ENCODE results near the gene KRT80. TPM values are rescaled to one million over a fixed set of nuclear protein-coding genes. Genes with fewer than 3 reads are reported as not detected.
A peak's percentile ranks its signal among the peaks of the same experiment; 100 is the strongest.

Gene KRT80
- total and polyA plus RNA-seq, 2 experiments from 2014 or later = not detected

DNA sequence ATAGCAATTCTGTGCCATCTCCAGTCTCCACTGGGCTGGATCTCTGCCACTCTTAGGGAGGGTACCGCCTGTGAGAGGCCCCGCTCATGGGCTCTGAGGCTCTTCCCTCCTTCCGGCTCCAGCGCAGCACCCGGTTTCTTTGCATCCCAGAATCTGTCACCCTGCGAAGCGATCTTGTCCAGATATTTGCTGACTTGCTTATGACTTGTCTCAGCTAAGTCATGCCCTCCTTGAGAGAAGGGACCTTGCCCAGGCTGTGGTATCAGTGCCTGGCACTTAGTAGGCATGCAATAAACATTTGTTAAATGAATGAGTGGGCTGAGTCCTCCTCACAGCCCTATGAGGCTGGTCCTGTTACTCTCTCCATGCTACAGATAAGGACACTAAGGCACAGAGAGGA is 13.4 kb downstream of the KRT80 start:
- H3K27me3 Mint-ChIP-seq (ENCODE audit: insufficient read depth, low read depth, poor library complexity) = peaks cover 16% of the 10 kb centered on the region
- Histone ChIP-seq H3K36me3 (ENCODE audit: insufficient read depth) (no peaks in the 10 kb centered on the region), H3K4me1 (ENCODE audit: insufficient read depth) (peaks cover 14% of the 10 kb centered on the region), H3F3A (replicated peaks; ENCODE audit: low read depth) (no peaks in the 10 kb centered on the region), H3K27ac (ENCODE audit: low read depth) (no peak overlapping the region), H3K4me2 (no peak overlapping the region), H3K27me3 (ENCODE audit: insufficient read depth) (no peaks in the 10 kb centered on the region), H4K20me1 (replicated peaks; ENCODE audit: insufficient read depth) (no peaks in the 10 kb centered on the region), H3K9me2 (ENCODE audit: insufficient read depth) (no peaks in the 10 kb centered on the region), H2AFZ (peak overlapping the region; percentile 23; the same call in 1 of the 2 replicates), H3K4me3 (no peak overlapping the region), H3K79me2 (replicated peaks; ENCODE audit: insufficient read depth) (no peaks in the 10 kb centered on the region)
- H3K4me3 Mint-ChIP-seq = no peak overlapping the region
- H3K27ac Mint-ChIP-seq = no peak overlapping the region
- DNase-seq (ENCODE audit: low spot score) (no peak), ATAC-seq (no peak)
- TF ChIP-seq NANOG (IDR thresholded peaks at IDR 0.05; ENCODE audit: borderline replicate concordance) = no peak
- TF ChIP-seq EZH2 (IDR thresholded peaks at IDR 0.05; ENCODE audit: low read depth, unreplicated experiment) = no peak
- no peak for TF ChIP-seq STAT1 (IDR thresholded peaks at IDR 0.05; ENCODE audit: unreplicated experiment)
- TF ChIP-seq, protein P1, sequence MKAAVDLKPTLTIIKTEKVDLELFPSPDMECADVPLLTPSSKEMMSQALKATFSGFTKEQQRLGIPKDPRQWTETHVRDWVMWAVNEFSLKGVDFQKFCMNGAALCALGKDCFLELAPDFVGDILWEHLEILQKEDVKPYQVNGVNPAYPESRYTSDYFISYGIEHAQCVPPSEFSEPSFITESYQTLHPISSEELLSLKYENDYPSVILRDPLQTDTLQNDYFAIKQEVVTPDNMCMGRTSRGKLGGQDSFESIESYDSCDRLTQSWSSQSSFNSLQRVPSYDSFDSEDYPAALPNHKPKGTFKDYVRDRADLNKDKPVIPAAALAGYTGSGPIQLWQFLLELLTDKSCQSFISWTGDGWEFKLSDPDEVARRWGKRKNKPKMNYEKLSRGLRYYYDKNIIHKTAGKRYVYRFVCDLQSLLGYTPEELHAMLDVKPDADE (IDR thresholded peaks at IDR 0.05) = no peak
- TF ChIP-seq, protein P2, sequence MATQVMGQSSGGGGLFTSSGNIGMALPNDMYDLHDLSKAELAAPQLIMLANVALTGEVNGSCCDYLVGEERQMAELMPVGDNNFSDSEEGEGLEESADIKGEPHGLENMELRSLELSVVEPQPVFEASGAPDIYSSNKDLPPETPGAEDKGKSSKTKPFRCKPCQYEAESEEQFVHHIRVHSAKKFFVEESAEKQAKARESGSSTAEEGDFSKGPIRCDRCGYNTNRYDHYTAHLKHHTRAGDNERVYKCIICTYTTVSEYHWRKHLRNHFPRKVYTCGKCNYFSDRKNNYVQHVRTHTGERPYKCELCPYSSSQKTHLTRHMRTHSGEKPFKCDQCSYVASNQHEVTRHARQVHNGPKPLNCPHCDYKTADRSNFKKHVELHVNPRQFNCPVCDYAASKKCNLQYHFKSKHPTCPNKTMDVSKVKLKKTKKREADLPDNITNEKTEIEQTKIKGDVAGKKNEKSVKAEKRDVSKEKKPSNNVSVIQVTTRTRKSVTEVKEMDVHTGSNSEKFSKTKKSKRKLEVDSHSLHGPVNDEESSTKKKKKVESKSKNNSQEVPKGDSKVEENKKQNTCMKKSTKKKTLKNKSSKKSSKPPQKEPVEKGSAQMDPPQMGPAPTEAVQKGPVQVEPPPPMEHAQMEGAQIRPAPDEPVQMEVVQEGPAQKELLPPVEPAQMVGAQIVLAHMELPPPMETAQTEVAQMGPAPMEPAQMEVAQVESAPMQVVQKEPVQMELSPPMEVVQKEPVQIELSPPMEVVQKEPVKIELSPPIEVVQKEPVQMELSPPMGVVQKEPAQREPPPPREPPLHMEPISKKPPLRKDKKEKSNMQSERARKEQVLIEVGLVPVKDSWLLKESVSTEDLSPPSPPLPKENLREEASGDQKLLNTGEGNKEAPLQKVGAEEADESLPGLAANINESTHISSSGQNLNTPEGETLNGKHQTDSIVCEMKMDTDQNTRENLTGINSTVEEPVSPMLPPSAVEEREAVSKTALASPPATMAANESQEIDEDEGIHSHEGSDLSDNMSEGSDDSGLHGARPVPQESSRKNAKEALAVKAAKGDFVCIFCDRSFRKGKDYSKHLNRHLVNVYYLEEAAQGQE (IDR thresholded peaks at IDR 0.05; ENCODE audit: unreplicated experiment) = no peak
- TF ChIP-seq POLR2AphosphoS5 (IDR thresholded peaks at IDR 0.05; ENCODE audit: low read depth) = no peak
- TF ChIP-seq EZH2phosphoT487 (IDR thresholded peaks at IDR 0.05; ENCODE audit: unreplicated experiment) = no peak
- TF ChIP-seq ZNF331 (CRISPR knock-in tag; IDR thresholded peaks at IDR 0.05; ENCODE audit: low read depth) = no peak
- no peak for TF ChIP-seq CTCF (conservative IDR thresholded peaks at IDR 0.05; ENCODE audit: low read depth in 2 of 2)
- no peak for TF ChIP-seq CREB1 (CRISPR knock-in tag; IDR thresholded peaks at IDR 0.05; ENCODE audit: low read depth)
- peaks cover 29% of the 10 kb centered on the region for H3K4me1 Mint-ChIP-seq
- no peaks in the 10 kb centered on the region for H3K36me3 Mint-ChIP-seq (ENCODE audit: low read depth)
- no peaks in the 10 kb centered on the region for H3K9me3 Mint-ChIP-seq

All from GM23338 (cell line).